GM18517 (cell line): ENCODE measurements around the gene CACNA1I.
"Not testable (repeated sequence)": the region's sequence is repeated elsewhere in the genome, so short reads cannot be mapped to it uniquely, and the experiment has no call there.

Experiments used
- ATAC-seq: cut with Tn5 transposase; IDR thresholded peaks from one replicate; pipeline ENCODE4 v1.9.1; 2021; ENCODE audit warnings: mild to moderate bottlenecking, moderate library complexity; ENCODE audit not compliant: unreplicated experiment

Gene CACNA1I

GRCh38 chr22:39570665-39571064 is at the start of gene CACNA1I:
TSS of gene CACNA1I (plus strand) at chr22:39570753. CDS start at chr22:39570753, 0 bp downstream.
- ATAC-seq = no peak

- ATAC-seq = not testable (repeated sequence)
These were observed 49.3 kb upstream of the CACNA1I start for GRCh38 chr22:39521106-39521885.

- ATAC-seq = not testable (repeated sequence)
These were observed 48.5 kb upstream of the CACNA1I start for GRCh38 chr22:39522091-39522490.

- ATAC-seq = no peak
These were observed 47.8 kb upstream of the CACNA1I start for GRCh38 chr22:39522567-39523300.

GRCh38 chr22:39524089-39524752 is 46.3 kb upstream of the CACNA1I start:
- ATAC-seq = no peak

GRCh38 chr22:39524753-39525657 is 45.5 kb upstream of the CACNA1I start:
- ATAC-seq = no peak

GRCh38 chr22:39525658-39525975 is 44.9 kb upstream of the CACNA1I start:
- no peak for ATAC-seq

- ATAC-seq = no peak
These were observed 43.8 kb upstream of the CACNA1I start for GRCh38 chr22:39526736-39527171.

GRCh38 chr22:39527481-39527961 is 43.0 kb upstream of the CACNA1I start:
- ATAC-seq = no peak

GRCh38 chr22:39528080-39528661 is 42.4 kb upstream of the CACNA1I start:
- ATAC-seq = no peak

GRCh38 chr22:39528681-39529486 is 41.7 kb upstream of the CACNA1I start:
- no peak for ATAC-seq

- ATAC-seq = no peak
These were observed 41.1 kb upstream of the CACNA1I start for GRCh38 chr22:39529487-39529851.

GRCh38 chr22:39530116-39530515 is 40.4 kb upstream of the CACNA1I start:
- no peak for ATAC-seq

GRCh38 chr22:39530692-39531331 is 39.7 kb upstream of the CACNA1I start:
- ATAC-seq = no peak

GRCh38 chr22:39532215-39533073 is 38.1 kb upstream of the CACNA1I start, which contains the start of gene RPS19BP1:
TSS of gene RPS19BP1 (minus strand) at chr22:39532748. CDS start at chr22:39532738, 10 bp downstream.
- ATAC-seq = peak; percentile 83

GRCh38 chr22:39534092-39534506 is 36.5 kb upstream of the CACNA1I start:
- no peak for ATAC-seq

- ATAC-seq = no peak
These were observed 35.8 kb upstream of the CACNA1I start for GRCh38 chr22:39534591-39535356.
